Stomach smooth muscle (tissue), 2 donors: ENCODE results near the gene CAPSL.

Experiments
- H3K27ac ChIP-seq: one replicate; pipeline ENCODE4 v1.7.0; 2013; ENCODE audit warnings: mild to moderate bottlenecking, low read length, inconsistent platforms
- H3K27me3 ChIP-seq, 2 donors: one replicate each; pipeline ENCODE4 v1.7.0; 2013; ENCODE audit warnings: low read length in 2 of 2; ENCODE audit not compliant: insufficient read depth in 2 of 2, control insufficient read depth in 1 of 2
- H3K36me3 ChIP-seq, 2 donors: one replicate each; pipeline ENCODE4 v1.7.0; 2013; ENCODE audit warnings: low read length in 2 of 2; ENCODE audit not compliant: control insufficient read depth in 2 of 2, insufficient read depth in 2 of 2
- H3K4me1 ChIP-seq: one replicate; pipeline ENCODE4 v1.7.0; 2013; ENCODE audit warnings: low read length; ENCODE audit not compliant: control insufficient read depth, insufficient read depth
- H3K4me3 ChIP-seq, 2 donors: one replicate each; pipeline ENCODE4 v1.7.0; 2013; ENCODE audit warnings: low read length in 2 of 2
- H3K9ac ChIP-seq, 2 donors: one replicate each; pipeline ENCODE4 v1.7.0; 2013; ENCODE audit warnings: low read length in 2 of 2, mild to moderate bottlenecking in 1 of 2
- H3K9me3 ChIP-seq, 2 donors: one replicate each; pipeline ENCODE4 v1.7.0; 2013; ENCODE audit warnings: low read length in 2 of 2; ENCODE audit not compliant: control insufficient read depth in 2 of 2
- donor health status: healthy.
- donor health status: Pancreatic carcinoma.

Gene CAPSL

GRCh38 chr5:35877655-35878054 is 60.8 kb downstream of the CAPSL start:
- Histone ChIP-seq H3K4me1 (no peaks in the 10 kb centered on the region), H3K9me3 (no peaks in the 10 kb centered on the region), H3K4me3 (no peak overlapping the region), H3K27ac (no peak overlapping the region), H3K36me3 (no peaks in the 10 kb centered on the region), H3K27me3 (peaks cover 0 to 2% of the 10 kb centered on the region in 2 donors), H3K9ac (no peak overlapping the region)

DNA sequence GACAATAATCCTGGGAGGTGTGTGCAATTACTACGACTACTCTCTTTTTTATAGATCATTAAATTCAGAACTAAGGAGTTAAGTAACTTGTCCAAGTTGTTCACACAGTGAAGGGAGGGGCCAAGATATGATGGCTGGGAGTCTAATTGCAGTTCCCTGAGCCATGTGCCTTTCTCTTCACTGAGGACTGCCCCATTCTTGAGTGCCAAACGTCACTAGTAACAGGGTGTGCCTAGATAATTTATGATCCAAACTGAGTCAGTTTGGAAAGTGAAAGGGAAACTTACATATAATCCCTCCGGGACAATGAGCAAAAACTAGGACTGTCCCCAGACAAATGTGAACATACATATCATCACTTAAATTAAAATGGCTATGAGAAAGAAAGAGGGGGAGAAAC is 61.5 kb downstream of the CAPSL start:
- Histone ChIP-seq H3K4me1 (no peaks in the 10 kb centered on the region), H3K36me3 (no peaks in the 10 kb centered on the region), H3K9ac (no peak overlapping the region), H3K27ac (no peak overlapping the region), H3K4me3 (no peak overlapping the region), H3K27me3 (peaks cover 0 to 2% of the 10 kb centered on the region in 2 donors), H3K9me3 (no peaks in the 10 kb centered on the region)

GRCh38 chr5:35876454-35876853 is 62.0 kb downstream of the CAPSL start:
- H3K27ac ChIP-seq: no peak overlapping the region
- no peak overlapping the region for H3K9ac ChIP-seq
- no peaks in the 10 kb centered on the region for H3K4me1 ChIP-seq
- H3K36me3 ChIP-seq: no peaks in the 10 kb centered on the region
- no peak overlapping the region for H3K4me3 ChIP-seq
- H3K9me3 ChIP-seq: no peaks in the 10 kb centered on the region
- peaks cover 0 to 2% of the 10 kb centered on the region in 2 donors for H3K27me3 ChIP-seq

DNA sequence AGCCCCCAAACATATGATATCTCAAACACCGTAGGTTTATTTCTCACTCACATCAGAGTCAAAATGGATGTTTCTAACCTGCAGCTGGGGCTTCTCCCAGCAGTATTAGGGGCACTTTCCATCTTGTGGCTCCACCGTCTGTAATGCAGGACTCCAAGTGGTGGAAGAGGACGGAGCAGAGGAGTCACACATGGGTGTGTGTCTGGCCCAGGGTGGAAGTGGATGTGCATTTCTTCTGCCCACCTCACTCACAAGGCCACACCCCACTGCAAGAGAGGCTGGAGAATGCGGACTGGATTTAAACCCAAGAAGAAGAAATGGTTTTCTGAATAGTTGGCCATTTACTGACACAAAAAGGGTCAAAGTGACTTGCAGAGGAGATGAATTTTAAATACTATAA is 67.8 kb downstream of the CAPSL start:
- no peak overlapping the region for H3K27ac ChIP-seq
- peaks cover 0 to 1% of the 10 kb centered on the region in 2 donors for H3K27me3 ChIP-seq
- H3K9me3 ChIP-seq: no peaks in the 10 kb centered on the region
- no peak overlapping the region for H3K4me3 ChIP-seq
- H3K4me1 ChIP-seq: no peaks in the 10 kb centered on the region
- no peak overlapping the region for H3K9ac ChIP-seq
- no peaks in the 10 kb centered on the region for H3K36me3 ChIP-seq

DNA sequence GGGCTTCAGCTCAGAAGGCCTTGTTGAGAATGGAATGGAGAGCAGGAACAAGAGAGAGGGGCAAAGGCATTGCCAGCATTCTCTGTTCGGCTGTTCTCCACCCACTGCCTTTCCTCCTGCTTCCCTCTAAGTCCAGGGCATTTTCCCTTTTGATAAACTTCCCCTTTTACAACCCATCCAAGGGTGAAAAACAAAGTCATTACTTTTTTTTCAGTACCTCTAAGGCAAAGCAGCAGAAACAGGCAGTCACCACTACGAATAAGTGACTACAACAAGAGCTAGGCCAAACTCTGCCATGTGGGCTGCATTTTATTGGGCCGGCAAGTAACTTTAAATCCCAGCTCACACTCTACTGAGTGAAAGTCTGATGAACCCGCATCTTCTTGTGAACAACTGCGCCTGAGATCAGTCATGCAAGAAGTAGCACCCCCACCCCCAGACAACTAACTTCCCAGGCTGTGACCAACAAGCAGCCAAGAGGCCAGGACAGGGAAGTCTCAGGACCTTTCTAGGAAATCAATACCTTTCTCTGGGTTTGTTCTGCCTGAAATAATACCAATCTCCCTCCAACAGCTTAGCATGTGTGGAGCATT is 68.6 kb downstream of the CAPSL start:
- no peak overlapping the region for H3K9ac ChIP-seq
- no peaks in the 10 kb centered on the region for H3K9me3 ChIP-seq
- no peaks in the 10 kb centered on the region for H3K4me1 ChIP-seq
- no peak overlapping the region for H3K27ac ChIP-seq
- no peaks in the 10 kb centered on the region for H3K27me3 ChIP-seq
- H3K36me3 ChIP-seq: no peaks in the 10 kb centered on the region
- no peak overlapping the region for H3K4me3 ChIP-seq

DNA sequence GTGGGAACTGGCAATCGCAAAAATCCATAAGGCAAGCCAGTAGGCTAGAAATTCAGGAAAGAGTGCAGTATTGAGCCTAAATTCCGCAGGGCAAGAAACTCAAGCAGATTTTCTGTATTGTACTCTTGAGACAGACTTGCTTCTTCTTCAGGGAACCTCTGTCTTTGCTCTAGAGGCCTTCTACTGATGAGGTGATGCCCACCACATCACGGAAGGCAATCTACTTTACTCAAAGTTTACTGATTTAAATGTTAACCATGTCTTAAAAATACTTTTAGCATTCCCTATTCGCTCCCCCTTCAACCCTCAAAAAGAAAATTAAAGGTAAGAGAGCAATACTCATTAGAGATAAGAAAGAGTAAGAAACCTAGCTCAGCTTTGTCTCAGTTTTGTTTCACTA is 70.4 kb downstream of the CAPSL start:
- Histone ChIP-seq H3K4me1 (no peaks in the 10 kb centered on the region), H3K27ac (no peak overlapping the region)

GRCh38 chr5:35863159-35863558 is 75.3 kb downstream of the CAPSL start:
- Histone ChIP-seq H3K4me1 (no peaks in the 10 kb centered on the region), H3K27ac (no peak overlapping the region), H3K9me3 (no peaks in the 10 kb centered on the region), H3K36me3 (no peaks in the 10 kb centered on the region), H3K9ac (no peak overlapping the region), H3K4me3 (no peak overlapping the region), H3K27me3 (no peaks in the 10 kb centered on the region)

More for the DNA sequence above, 70.4 kb downstream of the CAPSL start:
- H3K4me3 ChIP-seq: no peak overlapping the region
- no peaks in the 10 kb centered on the region for H3K9me3 ChIP-seq
- no peaks in the 10 kb centered on the region for H3K36me3 ChIP-seq
- no peaks in the 10 kb centered on the region for H3K27me3 ChIP-seq
- H3K9ac ChIP-seq: no peak overlapping the region

DNA sequence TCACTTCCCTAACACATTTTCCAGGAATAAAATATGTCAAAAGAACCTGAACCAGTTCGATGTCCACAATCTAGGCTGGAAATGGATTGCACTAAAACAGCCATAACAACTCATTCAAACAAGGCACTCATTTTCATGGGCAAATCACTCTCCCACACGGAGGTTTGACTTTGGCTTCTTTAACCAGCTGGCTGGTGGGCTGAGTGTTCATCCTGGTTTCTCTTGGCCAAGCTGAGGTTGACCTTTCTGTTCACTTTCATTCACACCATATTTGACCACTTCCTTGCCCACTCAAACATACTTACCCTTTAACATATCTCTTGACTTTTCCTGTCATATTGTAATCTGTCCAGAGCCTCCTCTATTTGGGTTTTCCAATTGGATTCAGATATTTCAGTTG is 76.3 kb downstream of the CAPSL start:
- Histone ChIP-seq H3K9me3 (no peaks in the 10 kb centered on the region), H3K9ac (no peak overlapping the region), H3K4me3 (no peak overlapping the region), H3K4me1 (no peaks in the 10 kb centered on the region), H3K27ac (no peak overlapping the region), H3K27me3 (no peaks in the 10 kb centered on the region), H3K36me3 (no peaks in the 10 kb centered on the region)

DNA sequence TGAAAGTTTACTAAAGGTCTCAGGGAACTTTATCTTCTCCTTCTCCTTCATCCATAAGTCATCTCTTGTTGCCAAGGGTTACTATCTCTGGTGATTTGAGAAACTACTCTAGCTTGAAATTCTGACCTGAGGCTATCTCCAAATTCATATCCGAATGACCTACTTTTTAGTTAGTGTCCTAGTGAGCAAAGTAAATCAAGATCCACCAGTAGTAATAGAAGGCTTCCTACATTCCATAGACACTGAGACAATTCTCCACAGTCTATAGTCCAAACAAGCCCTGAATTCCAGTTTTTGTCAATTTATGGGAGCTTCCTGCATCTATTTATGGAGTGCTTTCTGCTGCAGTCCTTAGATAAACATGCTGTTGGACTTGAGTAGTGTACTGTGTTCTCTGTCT is 76.7 kb downstream of the CAPSL start:
- no peaks in the 10 kb centered on the region for H3K36me3 ChIP-seq
- no peak overlapping the region for H3K4me3 ChIP-seq
- H3K27ac ChIP-seq: no peak overlapping the region
- no peaks in the 10 kb centered on the region for H3K9me3 ChIP-seq
- no peaks in the 10 kb centered on the region for H3K4me1 ChIP-seq
- H3K27me3 ChIP-seq: no peaks in the 10 kb centered on the region
- H3K9ac ChIP-seq: no peak overlapping the region

DNA sequence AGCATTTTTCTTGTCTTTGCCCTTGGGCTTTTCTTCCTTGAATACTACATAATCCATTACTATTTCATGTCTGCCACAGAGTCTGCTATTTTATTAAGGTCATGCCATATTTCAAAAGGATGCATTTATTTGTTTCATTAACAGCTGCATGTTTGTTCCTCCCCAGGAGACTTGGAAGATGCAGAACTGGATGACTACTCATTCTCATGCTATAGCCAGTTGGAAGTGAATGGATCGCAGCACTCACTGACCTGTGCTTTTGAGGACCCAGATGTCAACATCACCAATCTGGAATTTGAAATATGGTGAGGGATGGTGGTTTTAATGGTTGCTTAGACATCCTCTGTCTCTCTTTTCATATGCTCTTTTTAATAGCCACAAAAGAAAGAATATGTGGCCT is 77.7 kb downstream of the CAPSL start:
- no peak overlapping the region for H3K4me3 ChIP-seq
- no peak overlapping the region for H3K27ac ChIP-seq
- H3K36me3 ChIP-seq: no peaks in the 10 kb centered on the region

GRCh38 chr5:35859101-35859661 is 79.2 kb downstream of the CAPSL start:
- Histone ChIP-seq H3K4me1 (no peaks in the 10 kb centered on the region), H3K36me3 (no peaks in the 10 kb centered on the region), H3K4me3 (peak overlapping the region in 1 of 2 donors; percentile 20), H3K27ac (no peak overlapping the region), H3K9ac (no peak overlapping the region), H3K9me3 (no peaks in the 10 kb centered on the region), H3K27me3 (no peaks in the 10 kb centered on the region)

More for the DNA sequence above, 77.7 kb downstream of the CAPSL start:
- Histone ChIP-seq H3K9me3 (no peaks in the 10 kb centered on the region), H3K27me3 (no peaks in the 10 kb centered on the region), H3K4me1 (no peaks in the 10 kb centered on the region), H3K9ac (no peak overlapping the region)
